GM11168 (cell line): Measurements from ENCODE around the gene SLC27A6.
"Not testable (repeated sequence)": the region's sequence is repeated elsewhere in the genome, so short reads cannot be mapped to it uniquely, and the experiment has no call there.

Source experiments
- in situ Hi-C: fragments of 300-500 bp; cut with MboI; formaldehyde crosslinking; loops from one replicate; pipeline ENCODE4 v1.12.0; 2022; ENCODE audit warnings: low sequenced_read_pairs; ENCODE audit not compliant: unreplicated experiment

SLC27A6 gene

DNA sequence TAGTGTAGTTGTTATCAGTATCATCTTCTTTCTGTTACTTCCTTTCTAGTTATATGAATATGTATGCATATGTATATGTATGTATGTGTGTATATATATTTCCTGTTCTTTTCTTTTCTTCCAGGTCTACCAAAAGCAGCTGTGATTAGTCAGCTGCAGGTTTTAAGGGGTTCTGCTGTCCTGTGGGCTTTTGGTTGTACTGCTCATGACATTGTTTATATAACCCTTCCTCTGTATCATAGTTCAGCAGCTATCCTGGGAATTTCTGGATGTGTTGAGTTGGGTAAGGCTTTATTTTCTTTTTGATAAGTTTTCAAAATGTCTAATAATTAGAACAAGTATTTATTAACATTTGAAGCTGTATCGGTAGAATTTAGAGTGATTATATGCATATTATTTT is 23.2 kb downstream of the SLC27A6 start:
- in situ Hi-C loops: no loop called here

DNA sequence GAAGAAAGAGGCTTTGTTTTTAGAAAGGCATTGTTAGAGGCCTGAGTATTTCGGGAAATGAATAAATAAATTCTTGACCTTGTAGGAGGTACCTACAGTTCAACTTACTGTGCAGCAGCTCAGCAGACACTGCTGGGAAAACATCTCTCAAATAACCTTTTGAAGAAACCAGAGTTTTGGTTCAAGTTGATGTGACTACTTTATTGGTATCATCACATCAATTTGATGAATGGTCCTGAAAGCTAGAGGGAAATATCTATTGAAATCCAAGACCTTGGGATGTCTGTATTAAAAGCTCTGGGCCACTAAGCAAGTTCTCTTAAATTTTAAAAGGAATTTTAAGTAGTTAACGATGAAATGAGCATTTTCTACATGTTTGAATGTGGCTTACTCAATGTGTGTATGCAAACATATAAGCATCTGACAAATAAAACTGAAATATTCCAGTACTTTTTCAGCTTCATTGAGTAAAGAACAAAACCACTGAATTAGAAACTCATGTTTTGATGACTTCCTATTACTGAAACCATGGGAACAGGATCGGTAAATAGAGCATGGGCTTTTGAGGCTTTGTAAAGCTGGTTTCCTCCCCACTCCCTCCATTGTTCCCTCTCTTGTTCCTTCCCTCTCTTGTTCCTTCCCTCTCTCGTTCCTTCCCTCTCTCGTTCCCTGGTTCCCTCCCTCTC is 36.7 kb downstream of the SLC27A6 start:
- in situ Hi-C loops: no loop called here

DNA sequence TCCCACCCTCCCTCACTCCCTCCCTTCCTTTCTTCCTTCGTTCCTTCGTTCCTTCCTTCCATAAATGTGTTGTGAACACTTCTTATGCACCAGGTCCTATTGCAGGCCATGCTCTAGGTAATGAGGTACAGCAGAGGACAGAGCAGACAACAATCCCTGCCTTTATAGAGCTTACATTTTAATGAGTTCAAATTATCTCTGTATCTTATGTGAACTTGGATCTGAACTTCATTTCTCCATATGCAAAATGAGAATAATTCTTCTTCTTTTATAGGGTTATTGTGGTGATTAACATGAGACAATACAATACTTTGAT is 37.2 kb downstream of the SLC27A6 start:
- in situ Hi-C loops: no loop called here

DNA sequence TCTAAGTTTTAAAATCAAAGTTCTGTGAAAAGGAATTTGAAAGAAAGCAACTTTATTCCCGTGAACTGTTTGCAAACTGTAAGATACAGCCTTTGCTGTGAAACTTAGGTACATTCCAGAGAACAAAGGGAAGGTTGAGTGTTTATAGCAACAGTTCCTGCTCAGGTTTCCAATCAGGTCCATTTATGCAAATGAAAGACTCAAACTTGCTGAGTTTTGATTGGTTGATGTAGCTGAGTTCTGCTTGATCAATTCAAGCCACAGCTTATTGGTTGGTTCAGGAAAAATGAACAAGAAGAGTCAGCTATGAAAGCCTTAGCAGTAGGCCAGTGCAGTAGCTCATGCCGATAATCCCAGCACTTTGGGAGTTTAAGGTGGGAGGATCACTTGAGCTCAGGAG is 37.9 kb downstream of the SLC27A6 start:
- in situ Hi-C loops: no loop called here

DNA sequence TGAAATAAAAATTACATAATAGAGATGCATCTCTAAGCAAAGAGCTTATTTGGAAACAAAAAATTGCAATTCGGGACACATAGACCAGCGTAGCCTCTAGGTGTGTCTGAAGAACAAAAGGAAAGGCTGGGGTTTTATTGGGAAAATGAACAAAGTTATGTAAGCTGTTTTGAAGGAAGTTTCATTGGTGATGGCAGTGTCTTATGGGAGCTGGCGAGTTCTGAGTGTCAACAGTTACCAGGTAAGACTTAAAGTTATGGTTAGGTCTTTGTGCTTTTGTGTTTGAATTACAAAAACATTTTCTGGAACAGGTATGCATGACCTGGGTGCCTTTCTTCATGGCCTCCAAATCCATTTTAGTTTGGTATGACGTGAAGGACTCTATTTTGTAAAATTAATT is 48.9 kb downstream of the SLC27A6 start:
- in situ Hi-C loops: no loop called here

DNA sequence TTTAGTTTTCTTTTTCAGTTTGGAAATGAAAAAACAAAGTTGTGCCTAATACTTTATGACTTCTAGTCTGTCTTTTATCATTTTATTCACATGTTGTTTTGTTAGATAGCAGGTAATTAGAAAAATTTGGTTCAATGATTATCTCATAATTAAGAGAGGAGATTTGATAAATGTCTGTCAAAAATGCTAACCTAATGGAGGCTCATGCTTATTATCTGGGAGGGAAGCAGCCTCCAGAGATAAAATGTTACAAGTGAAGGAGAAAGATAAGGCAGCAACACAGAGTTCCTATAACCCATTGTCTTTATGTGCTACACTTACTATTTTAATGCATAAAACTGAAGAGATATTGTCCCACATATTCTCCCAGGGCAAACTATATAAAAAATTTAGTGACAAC is 53.5 kb downstream of the SLC27A6 start:
- in situ Hi-C loops: no loop called here

DNA sequence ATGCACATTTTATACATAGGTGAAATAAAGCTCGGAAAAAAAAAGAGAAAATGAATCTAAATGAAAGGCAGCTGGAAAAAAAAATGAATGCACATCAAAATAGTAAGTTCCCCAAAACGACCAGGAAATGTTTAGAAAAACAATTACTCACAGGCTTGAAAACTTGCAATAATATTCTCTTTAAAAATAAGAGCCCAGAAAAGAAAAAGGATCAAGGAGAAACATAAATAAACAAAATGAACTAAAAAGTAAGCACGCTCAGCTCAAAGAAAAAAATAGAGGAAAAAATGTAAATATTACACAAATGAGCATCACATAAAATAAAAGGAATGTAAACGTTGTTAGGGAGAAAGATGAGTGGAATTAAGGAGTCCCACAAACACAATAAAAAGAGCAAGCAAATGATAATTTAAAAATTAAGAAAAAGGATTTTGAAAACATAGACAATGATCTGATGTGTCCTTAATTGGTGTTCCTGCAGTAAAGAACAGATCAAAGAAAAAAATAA is 54.2 kb downstream of the SLC27A6 start:
- in situ Hi-C loops: no loop called here

DNA sequence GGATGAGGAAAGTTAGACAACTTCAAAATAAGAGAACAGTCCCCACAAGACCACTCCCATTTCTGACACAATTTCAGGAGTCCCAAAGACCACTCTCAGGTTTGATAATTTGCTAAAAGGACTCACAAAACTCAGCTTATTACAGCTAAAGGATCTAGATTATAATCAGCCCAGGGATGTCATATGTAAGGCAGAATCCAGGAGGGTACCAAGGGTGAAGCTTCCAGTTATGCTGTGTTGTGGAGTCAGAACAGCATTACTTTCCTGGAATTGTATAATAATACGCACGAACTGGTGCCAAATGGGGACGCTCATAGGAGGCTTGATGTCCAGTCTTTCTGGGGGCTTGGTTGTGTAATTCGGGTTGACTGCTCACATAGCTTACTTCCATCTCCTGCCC is 55.4 kb downstream of the SLC27A6 start:
- in situ Hi-C loops: no loop called here

DNA sequence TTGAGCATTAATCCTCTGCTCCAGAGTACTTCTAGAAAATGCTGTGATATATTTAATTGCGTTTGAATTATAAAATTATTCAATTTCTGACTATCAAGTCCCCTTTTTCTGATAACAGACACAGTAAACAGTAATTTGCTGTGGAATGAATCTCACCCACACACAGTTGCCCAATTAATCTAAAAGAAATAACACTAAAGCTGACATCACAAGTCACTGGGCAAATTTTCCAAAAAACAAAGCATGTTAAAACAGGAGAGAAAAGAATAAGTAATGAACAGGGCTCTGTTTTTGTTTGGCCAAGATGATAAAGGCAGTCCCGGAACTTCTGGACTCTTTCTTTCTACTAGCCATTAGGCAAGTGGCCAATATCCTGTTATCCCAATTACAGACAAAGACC is 56.5 kb downstream of the SLC27A6 start:
- in situ Hi-C loops: no loop called here

DNA sequence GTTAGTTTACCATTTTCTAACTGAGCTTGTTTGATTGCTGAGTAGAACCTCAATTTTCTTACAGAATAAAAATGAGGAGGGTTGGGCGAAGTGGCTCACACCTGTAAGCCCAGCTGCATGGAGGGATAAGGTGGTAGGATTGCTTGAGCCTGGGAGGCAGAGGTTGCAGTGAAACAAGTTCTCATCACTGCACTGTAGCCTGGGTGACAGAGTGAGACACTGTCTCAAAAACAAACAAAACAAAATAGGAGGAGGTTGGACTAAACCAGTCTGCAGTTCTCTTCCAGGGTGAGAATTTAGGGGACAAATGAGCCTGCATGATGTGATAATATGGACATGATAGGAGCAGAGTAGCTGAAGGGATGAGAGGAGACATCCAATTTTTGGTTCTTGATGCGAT is 57.3 kb downstream of the SLC27A6 start:
- in situ Hi-C loops: no loop called here

DNA sequence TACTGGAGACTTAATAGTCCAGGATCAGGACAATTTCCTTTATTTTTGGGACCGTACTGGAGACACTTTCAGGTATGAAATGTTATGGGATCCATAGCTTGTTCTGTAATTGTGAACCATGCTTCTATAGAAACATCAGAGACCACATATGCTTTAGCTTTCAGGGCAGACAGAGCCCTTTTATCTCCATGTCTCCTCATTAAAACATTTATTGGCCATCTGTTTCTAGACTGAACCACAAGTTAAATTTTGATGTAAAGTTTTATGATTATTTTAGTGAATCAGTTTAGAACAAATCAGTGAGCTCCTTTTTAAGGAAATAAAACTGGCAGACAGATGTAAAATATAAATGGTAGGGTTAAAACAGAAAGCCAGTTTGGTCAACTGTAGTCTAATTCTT is 62.0 kb downstream of the SLC27A6 start:
- in situ Hi-C loops: no loop called here

DNA sequence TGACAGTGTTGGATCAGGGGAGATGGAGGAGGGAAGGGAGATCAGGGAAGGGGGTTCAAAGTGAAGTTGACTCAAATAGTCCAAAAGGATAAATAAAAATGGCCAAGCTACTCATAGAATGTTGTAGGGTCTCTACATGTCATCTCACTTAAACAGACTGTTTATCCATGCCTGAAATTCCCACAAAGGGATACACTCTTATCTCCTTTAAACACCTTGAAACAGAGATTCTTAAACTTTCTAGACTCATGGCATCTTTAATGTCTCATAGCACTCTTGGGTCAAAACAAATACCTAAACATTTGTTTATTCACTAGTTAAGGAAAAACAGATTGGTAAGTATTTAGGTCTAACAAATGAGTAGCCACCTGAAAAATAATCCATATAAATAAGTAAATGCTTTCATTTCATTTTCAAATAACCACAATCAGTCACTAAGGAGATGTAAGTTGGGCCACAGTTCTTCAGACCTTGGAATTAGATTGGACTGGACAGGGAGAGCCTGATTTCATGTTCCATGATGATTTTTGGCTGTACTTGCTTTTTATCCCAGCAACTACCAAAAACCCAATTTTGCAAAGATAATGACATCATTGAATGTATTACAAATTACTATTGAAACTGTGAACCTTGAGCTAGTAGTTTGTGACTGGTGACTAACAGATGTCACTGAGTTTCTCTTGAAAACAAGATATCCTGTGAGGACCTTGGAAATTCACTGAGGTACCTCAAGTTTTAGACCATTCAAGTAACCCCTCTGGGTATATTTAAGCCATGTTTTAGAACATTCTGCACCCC is 66.8 kb downstream of the SLC27A6 start:
- in situ Hi-C loops: no loop called here

DNA sequence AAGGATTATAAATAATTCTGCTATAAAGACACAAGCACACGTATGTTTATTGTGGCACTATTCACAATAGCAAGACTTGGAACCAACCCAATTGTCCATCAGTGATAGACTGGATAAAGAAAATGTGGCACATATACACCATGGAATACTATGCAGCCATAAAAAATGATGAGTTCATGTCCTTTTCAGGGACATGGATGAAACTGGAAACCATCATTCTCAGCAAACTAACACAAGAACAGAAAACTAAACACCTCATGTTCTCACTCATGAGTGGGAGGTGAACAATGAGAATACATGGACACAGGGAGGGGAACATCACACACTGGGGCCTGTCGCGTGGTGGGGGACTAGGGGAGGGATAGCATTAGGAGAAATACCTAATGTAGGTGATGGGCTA is 71.0 kb downstream of the SLC27A6 start:
- in situ Hi-C loops: not testable (repeated sequence)

DNA sequence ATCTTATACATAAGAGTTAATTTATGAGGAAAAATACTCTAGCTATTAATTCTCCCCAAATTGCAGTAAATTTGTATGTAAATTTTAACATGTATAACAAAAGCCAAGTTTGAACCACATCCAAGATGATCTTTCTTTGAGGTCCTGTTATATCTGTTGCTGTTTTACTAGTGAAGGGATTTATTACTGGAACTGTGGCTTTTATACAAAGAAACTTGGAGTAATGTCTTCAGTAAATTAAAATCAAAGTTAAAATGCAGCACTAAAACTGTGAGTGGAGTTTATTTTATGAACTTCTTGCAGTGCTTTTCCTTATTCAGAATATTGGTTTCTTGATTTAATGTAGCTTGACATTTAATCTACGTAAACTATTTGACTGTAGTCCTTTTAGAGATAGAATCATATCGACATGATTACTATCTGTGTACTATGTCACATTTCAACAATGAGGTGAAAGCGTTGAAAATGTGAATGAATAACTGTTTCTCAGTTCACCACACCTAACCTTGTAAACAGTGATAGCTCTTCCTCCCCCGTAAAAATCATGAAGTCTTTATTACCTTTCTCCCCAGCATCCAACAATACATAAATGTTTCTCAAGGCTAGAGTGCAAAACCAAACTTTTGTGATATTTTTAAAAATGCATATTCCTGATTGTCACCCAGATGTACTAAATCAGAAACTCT is 76.1 kb downstream of the SLC27A6 start:
- in situ Hi-C loops: no loop called here

DNA sequence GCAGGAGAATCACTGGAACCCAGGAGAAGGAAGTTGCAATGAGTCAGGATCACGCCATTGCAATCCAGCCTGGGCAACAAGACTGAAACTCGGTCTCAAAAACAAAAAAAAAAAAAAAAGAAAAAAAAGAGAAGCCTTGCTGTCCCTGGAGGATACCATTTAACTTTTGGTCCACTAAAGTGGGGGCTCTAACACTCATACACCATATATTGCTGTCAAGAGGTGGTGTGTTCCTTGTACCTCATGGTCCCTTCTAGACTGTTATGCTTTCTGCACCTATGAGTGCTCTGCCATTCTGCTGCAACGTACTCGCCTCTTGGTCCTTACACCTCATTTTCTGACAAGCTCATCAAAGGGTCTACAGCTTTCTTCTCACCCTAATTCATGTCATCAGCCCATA is 77.0 kb downstream of the SLC27A6 start:
- in situ Hi-C loops: no loop called here

DNA sequence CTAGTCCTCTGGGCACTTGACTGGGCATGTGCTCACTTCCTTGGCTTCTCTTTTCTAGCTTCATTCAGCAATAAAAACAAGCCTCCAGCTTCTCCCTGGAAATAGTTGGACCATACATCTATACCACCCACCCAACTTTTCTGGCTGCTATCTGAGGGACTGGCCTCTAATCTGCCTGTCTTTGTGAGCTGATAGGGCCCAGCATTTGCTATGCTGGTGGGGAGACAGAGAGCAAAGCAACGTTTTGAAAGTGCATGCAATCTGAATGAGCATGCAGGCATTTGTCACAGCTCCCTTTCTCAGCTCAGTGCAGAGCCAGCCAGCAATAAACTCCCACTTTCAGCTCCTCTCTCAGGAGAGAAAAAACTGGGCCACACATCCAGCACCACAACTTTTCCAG is 78.6 kb downstream of the SLC27A6 start:
- in situ Hi-C loops: no loop called here

DNA sequence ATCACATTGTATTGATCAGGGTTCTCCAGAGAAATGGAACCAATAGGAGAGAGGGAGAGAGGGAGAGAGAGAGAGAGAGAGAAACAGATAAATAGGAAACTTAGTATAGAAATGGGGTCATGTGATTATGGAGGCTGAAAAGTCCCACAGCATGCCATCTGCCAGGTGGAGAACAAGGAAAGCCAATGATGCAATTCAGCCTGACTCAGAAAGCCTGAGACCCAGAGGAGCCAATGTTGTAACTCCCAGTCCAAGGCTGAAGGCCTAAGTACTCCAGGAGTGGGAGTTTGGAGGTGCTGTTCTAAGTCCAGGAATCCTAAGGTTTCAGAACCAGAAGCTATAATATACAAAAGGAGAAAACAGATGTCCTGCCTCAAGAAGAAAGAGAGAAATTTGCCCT is 80.9 kb downstream of the SLC27A6 start:
- in situ Hi-C loops: no loop called here

DNA sequence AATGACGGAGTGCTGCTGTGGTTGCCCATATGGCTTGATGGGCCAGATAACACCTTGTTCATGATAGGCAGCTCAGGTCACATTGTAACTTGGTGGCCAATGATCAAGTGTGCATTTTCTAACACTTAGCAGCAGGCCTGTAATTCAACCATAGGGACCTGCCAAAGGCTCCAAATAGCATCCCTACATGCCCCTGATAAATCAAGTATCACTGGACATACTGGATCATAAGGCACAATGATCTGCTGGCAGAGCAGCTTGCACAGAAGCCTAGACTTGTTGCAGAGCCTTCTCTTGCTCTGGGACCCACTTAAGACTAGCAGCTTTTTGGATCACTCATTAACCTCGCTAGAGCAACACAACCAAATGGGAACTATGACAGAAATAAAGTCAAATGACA is 83.2 kb downstream of the SLC27A6 start:
- in situ Hi-C loops: no loop called here

DNA sequence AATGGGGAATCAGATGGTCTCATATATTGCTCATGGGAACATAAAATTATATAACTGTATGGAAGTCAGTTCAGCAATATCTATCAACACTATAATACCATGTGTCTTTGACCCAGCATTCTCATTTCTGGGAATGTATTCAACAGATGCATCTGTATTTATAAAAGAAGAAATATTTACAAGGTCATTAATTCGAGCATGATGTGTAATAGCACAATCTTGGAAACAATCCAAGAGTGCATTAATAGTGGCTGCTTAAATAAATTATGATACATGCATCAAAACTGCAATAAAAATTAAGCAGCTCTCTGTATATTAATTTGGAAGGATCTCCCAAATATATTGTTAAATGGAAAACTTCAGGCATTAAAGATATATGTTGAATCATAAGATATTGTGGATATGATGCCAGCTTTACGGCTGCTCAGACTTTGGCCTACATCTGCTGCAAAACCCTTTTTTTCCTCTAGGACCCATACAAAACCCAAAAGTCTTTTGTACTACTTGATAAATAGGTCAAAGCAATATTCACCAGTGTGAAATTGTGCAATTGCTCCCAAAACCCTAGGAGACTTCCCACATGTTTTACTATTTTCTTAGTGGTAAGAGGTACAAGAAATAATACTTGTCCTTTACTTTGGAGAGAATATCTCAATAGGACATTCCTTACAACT is 84.0 kb downstream of the SLC27A6 start:
- in situ Hi-C loops: no loop called here

DNA sequence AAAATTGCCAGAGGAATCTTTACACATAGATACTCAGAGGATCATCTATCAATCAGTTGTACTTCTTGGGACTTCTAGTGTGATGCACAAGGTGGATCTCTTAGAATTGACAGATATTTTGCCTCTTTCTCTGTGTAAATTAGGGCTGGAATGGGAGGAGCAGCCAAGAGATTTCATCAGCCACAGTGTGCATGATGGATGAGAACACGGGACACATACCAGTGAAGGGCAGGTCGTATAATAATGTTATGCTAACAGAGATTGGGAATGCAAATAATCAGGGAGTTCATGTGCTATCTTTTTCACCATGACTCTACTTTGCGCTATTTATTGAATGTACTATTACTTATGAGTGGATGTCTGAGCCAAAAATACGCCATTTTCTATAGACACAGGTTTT is 86.0 kb downstream of the SLC27A6 start:
- in situ Hi-C loops: no loop called here

DNA sequence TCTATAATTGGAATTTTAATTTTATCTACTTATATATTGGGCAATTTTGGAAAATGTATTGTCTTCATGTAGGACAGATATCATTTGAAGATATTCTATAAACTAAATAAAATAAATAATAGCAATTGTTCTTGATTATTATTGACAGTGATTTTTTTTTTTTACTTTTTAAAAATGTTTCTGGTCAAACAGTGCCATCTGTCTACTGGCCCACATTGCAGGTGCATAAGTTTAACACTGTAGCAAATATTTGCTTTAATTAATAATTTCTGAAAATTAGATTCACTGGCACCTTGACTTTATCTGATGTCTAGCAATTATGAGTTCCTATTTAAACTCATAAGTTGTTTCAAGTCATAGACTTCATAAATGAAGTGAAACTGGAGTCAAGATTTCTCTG is 88.2 kb downstream of the SLC27A6 start:
- in situ Hi-C loops: no loop called here
